ENCODE measurements around the gene GRID1. TPM values are rescaled to one million over a fixed set of nuclear protein-coding genes. Genes with fewer than 3 reads are reported as not detected.

The GRID1 gene
- total RNA-seq, 1 experiment from 2014 or later: not detected

- peaks cover 12% of the 10 kb centered on the region for H3K4me1 ChIP-seq (replicated peaks; ENCODE audit: insufficient read depth)
- no peaks in the 10 kb centered on the region for H3F3A ChIP-seq (ENCODE audit: insufficient read depth, low read depth)
- no peaks in the 10 kb centered on the region for H3K9me3 ChIP-seq (ENCODE audit: insufficient read depth, low read depth)
- H4K20me1 ChIP-seq (ENCODE audit: insufficient read depth): no peaks in the 10 kb centered on the region
- H3K36me3 ChIP-seq (ENCODE audit: low read depth): no peaks in the 10 kb centered on the region
- no peak overlapping the region for H3K4me2 ChIP-seq
- DNase-seq: no peak
- intact Hi-C loops (cut with micrococcal nuclease; ENCODE audit: unreplicated experiment): no loop called here
- H3K27ac ChIP-seq: no peak overlapping the region
- H2AFZ ChIP-seq: no peak overlapping the region
- ChIA-PET POLR2A (ENCODE audit: unreplicated experiment) (no interaction called here), CTCF (no interaction called here)
- H3K27me3 ChIP-seq (ENCODE audit: insufficient read depth, low read depth): no peaks in the 10 kb centered on the region
- no peaks in the 10 kb centered on the region for H3K9me2 ChIP-seq (ENCODE audit: insufficient read depth)
- H3K79me2 ChIP-seq (ENCODE audit: low read depth): no peaks in the 10 kb centered on the region
- H3K4me3 ChIP-seq: no peak overlapping the region
- no peak for TF ChIP-seq CTCF (conservative IDR thresholded peaks at IDR 0.05)
- TF ChIP-seq EZH2 (IDR thresholded peaks at IDR 0.05; ENCODE audit: low read depth): no peak
- BruUV-seq (replicated peaks): no TSS peak
These were observed 765.1 kb downstream of the GRID1 start for GRCh38 chr10:85601526-85601925.

- H3K36me3 ChIP-seq (ENCODE audit: low read depth): no peaks in the 10 kb centered on the region
- H3K27ac ChIP-seq: no peak overlapping the region
- no TSS peak for BruUV-seq (replicated peaks)
- no peaks in the 10 kb centered on the region for H3K9me2 ChIP-seq (ENCODE audit: insufficient read depth)
- no peak for DNase-seq
- H2AFZ ChIP-seq: no peak overlapping the region
- H3K27me3 ChIP-seq (ENCODE audit: insufficient read depth, low read depth): no peaks in the 10 kb centered on the region
- no peak for TF ChIP-seq EZH2 (IDR thresholded peaks at IDR 0.05; ENCODE audit: low read depth)
- no peak for TF ChIP-seq CTCF (conservative IDR thresholded peaks at IDR 0.05)
- H3K4me3 ChIP-seq: no peak overlapping the region
- ChIA-PET POLR2A (ENCODE audit: unreplicated experiment) (no interaction called here), CTCF (no interaction called here)
- intact Hi-C loops (cut with micrococcal nuclease; ENCODE audit: unreplicated experiment): no loop called here
- H3K79me2 ChIP-seq (ENCODE audit: low read depth): no peaks in the 10 kb centered on the region
- no peak overlapping the region for H3K4me2 ChIP-seq
- H3F3A ChIP-seq (ENCODE audit: insufficient read depth, low read depth): no peaks in the 10 kb centered on the region
- H3K4me1 ChIP-seq (replicated peaks; ENCODE audit: insufficient read depth): peaks cover 12% of the 10 kb centered on the region
- no peaks in the 10 kb centered on the region for H4K20me1 ChIP-seq (ENCODE audit: insufficient read depth)
- no peaks in the 10 kb centered on the region for H3K9me3 ChIP-seq (ENCODE audit: insufficient read depth, low read depth)
These were observed 765.9 kb downstream of the GRID1 start for GRCh38 chr10:85600744-85601081.

- no peak for TF ChIP-seq CTCF (conservative IDR thresholded peaks at IDR 0.05)
- TF ChIP-seq EZH2 (IDR thresholded peaks at IDR 0.05; ENCODE audit: low read depth): no peak
- Histone ChIP-seq H3K4me1 (replicated peaks; ENCODE audit: insufficient read depth) (peaks cover 12% of the 10 kb centered on the region), H3F3A (ENCODE audit: insufficient read depth, low read depth) (no peaks in the 10 kb centered on the region), H3K27me3 (ENCODE audit: insufficient read depth, low read depth) (no peaks in the 10 kb centered on the region), H4K20me1 (ENCODE audit: insufficient read depth) (no peaks in the 10 kb centered on the region), H2AFZ (no peak overlapping the region), H3K36me3 (ENCODE audit: low read depth) (no peaks in the 10 kb centered on the region), H3K27ac (no peak overlapping the region), H3K9me2 (ENCODE audit: insufficient read depth) (no peaks in the 10 kb centered on the region), H3K79me2 (ENCODE audit: low read depth) (no peaks in the 10 kb centered on the region), H3K9me3 (ENCODE audit: insufficient read depth, low read depth) (no peaks in the 10 kb centered on the region), H3K4me3 (no peak overlapping the region), H3K4me2 (no peak overlapping the region)
- DNase-seq: no peak
- POLR2A ChIA-PET (ENCODE audit: unreplicated experiment): no interaction called here
- intact Hi-C loops (cut with micrococcal nuclease; ENCODE audit: unreplicated experiment): no loop called here
- BruUV-seq (replicated peaks): no TSS peak
- CTCF ChIA-PET: no interaction called here
These were observed 766.4 kb downstream of the GRID1 start for GRCh38 chr10:85600026-85600743.
